ENCODE measurements around the gene H3-3A.

- TF ChIP-seq PAX5 (IDR thresholded peaks at IDR 0.05; ENCODE audit: insufficient read depth, low read length, severe bottlenecking) = no peak
- TF ChIP-seq POLR2A (IDR thresholded peaks at IDR 0.05; ENCODE audit: low read depth, low read length) = no peak
- no peak for TF ChIP-seq POLR2AphosphoS5 (IDR thresholded peaks at IDR 0.05; ENCODE audit: low read depth, low read length)
- TF ChIP-seq TAF1 (IDR thresholded peaks at IDR 0.05; ENCODE audit: low read depth, low read length) = no peak
These were observed 54.8 kb downstream of the H3-3A start for GRCh38 chr1:226117330-226117729.
